GM19468 (cell line): ENCODE measurements around the gene DIABLO.
A peak's percentile ranks its signal among the peaks of the same experiment; 100 is the strongest.
"Not testable (repeated sequence)": the region's sequence is repeated elsewhere in the genome, so short reads cannot be mapped to it uniquely, and the experiment has no call there.

ENCODE experiments used
- ATAC-seq: cut with Tn5 transposase; IDR thresholded peaks from one replicate; pipeline ENCODE4 v1.9.1; 2021; ENCODE audit warnings: mild to moderate bottlenecking, moderate library complexity, moderate number of reproducible peaks; ENCODE audit not compliant: unreplicated experiment; ENCODE audit errors: extremely low read depth

DIABLO gene

DNA sequence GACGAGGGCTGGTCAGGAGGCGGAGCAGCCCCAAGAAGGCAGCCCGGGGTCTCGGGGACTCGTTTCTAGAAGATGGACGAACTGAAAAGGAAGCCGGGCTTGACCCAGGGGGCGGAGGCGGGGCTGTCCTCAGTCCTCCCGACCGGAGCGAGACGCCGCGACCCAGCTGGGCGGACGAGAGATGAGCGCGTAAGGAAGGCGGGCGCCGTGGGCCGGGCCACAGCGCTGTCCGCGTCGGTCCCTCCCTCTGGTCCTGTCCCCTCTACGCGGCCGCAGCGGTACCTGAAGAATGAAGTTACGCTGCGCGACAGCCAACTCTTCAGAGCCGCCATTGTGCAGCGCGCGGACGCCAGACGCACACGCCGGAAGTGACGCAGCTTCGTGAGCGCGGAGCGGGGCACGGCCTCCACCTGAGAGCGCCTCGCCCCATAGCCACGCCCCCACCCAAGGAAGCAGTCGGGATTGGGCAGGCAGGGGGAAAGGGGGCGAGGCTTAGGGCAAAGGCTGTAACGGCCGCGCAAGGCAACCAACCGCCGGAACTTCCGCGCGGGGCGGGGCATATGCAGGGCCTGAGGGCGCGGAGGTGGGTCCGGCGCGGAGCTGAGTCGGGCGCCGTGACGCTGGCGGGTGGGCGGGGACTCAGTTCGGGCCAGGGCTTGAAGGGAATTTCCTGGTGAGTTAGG is at the start of gene DIABLO:
Gene DIABLO, minus strand, starts transcription at position 370 of the 683 bp plus-strand sequence. Its CDS starts 38 bp downstream, at position 332.
- peak; percentile 92 for ATAC-seq

DNA sequence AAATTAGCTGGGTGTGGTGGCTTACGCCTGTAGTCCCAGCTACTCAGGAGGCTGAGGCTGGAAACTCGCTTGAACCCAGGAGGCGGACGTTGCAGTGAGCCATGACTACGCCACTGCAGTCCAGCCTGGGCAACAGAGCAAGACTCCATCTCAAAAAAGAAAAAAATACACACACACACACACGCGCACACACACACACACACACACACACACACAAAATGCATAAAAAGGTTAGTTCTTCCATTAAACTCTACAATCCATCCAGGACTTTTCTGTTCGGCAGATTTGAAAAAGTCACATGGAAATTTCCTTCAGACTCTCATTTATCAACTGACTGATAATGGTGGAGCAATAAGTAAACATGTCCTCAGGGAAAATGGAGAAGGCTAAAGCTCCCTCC is 49.6 kb upstream of the DIABLO start:
- no peak for ATAC-seq

DNA sequence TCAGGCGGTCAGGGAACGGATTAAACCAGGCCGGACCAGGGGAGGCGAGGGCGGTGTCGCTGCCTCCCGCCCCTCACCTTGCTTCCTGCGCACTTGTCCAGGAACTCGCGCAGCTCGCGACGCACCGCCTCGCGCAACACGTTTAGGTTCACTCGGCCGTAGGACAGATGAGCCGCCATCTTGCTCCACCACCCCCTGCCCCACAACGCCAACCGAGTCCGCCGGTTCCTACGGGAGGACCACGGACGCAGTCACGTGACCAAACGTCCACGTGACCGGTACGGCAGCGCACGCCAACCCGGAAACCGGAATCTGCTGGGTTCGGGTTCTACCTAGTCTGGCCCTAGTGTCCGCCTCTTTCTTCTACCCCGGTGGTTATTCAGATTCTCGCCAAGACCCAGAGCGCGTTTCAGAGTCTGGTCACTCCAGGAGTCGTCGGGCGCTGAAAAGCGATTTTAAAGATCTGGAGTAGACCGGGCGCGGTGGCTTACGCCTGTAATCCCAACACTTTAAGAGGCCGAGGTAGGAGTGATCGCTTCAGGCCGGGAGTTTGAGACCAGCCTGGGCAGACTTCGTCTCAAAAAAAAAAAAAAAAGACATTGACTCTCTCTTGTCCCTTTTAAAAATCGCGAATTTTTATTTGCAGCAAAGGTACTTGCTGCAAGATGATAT is 40.5 kb upstream of the DIABLO start, which contains the start of gene VPS33A:
Gene VPS33A, minus strand, starts transcription at position 265 of the 672 bp plus-strand sequence. Its CDS starts 86 bp downstream, at position 179.
- ATAC-seq = peak; percentile 73

DNA sequence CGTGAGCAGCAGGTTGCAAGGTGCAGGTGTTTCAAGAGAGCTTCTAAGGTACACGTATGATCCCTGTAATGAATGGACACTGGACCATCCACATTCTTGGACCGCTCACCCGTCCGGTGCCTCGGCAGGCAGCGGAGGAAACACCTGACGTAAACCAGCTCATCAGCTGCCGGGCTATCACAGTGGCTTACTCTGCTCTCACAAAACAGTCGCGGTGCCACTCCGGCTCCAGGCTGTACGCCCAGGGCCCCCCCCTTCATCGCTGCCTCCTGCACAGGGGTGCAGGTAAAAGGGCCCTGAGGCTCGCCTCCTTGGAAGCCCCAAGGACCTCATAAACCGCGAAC is 40.0 kb upstream of the DIABLO start:
- no peak for ATAC-seq

DNA sequence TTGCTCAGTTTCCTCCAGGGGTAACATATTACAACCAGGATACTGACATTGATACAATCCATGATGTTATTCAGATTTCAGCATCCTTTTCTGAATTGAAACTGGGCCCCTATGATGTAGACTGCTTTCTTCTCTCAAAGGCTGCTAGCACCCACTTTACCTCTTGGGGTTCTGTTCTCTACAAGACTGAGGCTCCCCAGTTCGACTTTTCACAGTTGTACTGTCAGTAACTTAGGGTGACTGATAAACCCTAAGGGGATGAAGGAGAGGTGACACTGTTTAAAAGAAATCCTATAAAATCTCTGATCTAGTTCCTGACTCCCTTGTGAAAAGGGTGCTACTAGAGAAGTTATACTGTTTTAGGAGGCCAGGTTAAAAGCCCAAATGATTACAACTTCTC is 39.6 kb upstream of the DIABLO start:
- no peak for ATAC-seq

DNA sequence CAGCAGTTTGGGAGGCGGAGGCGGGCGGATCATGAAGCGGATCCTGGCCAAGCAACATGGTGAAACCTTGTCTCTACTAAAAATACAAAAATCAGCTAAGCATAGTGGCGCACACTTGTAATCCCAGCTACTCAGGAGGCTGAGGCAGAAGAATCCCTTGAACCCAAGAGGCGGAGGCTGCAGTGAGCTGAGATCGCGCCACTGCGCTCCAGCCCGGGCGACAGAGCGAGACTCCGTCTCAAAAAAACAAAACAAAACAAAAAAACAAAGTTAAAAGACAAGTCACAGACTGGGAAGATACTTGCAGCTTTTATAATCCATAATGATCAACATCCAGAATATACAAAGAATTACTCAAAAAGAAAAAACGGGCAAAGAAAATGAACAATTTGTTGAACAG is 34.9 kb upstream of the DIABLO start:
- ATAC-seq = not testable (repeated sequence)

DNA sequence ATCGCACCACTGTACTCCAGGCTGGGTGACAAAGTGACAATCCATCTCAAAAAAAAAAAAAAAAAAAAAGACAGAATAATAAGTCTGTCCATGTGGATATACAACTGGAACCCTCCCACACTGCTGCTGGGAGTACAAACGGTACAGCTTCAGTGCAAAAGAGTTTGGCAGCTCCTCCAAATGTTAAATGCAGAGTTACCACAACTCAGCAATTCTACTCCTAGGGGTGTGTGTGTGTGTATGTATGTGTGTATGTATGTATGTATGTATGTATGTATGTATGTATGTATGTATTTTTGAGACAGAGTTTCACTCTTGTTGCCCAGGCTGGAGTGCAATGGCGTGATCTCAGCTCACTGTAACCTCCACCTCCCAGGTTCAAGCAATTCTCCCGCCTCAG is 33.1 kb upstream of the DIABLO start:
- ATAC-seq = not testable (repeated sequence)

DNA sequence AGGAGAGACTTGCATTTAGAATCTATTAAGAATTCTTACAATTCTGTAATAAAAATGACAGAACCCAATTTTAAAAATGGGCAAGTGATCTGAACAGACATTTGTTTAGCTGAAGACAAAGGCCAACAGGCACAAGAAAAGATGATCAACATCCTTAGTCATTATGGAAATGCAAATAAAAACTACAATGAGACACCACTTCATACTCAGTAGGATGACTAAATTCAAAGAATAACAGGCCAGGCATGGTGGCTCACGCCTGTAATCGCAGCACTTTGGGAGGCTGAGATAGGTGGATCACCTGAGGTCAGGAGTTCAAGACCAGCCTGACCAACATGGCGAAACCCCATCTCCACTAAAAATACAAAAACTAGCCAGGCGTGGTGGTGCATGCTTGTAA is 32.6 kb upstream of the DIABLO start:
- ATAC-seq = not testable (repeated sequence)

DNA sequence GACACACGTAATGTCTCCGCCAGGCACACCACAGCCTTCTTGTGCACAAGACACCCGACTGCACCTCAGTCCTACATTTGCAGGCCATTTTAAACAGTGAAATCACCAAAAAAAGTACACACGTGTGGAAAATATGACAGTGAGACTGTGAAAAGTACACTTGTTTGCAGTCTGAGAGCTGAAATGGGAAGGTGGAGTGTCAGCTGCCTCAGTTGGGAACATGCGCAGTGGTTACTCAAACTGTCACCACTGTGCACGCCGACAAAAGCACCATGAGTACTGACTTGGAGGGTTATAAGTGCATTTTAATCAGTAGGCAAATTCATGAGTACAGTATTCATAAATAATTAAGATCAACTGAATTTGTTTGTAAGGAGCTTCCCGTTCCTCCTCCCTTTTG is 24.7 kb upstream of the DIABLO start:
- ATAC-seq = no peak

DNA sequence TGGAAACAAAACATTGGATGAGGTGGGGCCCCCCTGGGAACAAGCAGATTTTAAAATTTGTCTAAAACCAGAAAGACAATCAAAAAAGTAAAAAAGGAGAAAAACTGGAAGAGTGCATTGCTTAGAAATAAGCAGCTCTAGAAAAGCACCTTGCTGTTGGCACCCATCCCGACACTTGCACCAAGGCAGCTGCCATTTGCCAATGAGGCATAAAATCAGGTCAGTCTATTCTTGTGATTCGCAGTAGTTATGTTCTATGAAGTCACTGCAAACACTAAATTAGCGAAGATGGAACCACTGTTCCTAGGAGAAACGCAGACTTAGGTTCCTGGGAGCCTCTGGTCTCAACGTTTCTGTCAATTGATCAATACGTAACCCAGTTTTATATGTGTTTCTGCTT is 24.2 kb upstream of the DIABLO start:
- ATAC-seq = no peak

DNA sequence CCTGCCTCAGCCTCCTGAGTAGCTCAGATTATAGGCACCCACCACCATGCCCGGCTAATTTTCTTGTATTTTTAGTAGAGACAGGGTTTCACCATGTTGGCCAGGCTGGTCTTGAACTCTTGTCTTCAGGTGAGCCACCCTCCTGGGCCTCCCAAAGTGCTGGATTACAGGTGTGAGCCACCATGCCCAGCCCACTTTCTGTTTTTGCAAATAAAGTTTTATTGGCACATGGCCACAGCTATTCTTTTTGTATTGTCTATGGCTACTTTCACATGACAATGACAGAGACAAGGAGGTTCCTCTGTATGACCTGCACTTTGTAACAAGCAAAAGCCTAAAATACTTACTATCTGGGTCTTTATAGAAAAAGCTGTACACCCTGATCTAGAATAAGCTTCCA is 19.7 kb upstream of the DIABLO start:
- no peak for ATAC-seq

DNA sequence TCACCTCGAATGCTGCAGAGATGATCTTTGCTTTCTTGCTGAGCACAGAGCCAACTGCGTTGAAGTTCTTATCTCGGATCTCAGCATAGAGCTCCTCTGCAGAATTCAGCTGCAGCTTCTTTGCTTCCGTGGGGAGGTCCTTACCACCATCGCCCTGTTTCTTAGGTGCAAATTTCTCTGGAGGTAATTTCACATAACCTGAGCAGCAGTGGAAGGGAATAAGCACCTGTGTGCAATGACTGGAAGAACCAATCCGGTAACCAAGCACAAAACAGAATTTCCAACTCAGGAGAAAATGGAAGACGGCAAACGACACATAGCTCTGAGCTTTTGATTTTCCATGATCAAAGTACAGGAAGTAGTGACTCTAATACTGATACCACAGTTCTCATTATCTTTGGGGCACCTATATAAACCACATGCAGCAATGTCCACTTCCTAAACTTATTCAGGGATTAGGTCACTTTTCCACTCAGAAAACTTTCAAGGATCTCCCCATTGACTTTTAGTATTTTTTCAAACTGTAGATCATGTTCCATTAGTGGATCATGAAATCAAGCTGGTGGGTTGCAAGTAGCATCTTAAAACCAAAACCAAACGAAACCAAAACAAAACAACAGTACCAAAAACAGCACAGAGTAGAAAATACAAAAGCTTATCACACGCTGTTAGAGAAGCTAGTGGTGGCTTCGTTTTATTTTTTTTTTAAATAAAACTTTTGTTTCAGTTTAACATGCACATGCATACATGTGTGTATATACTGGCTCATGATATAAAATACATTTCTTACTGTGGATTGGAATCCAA is 18.9 kb upstream of the DIABLO start:
- no peak for ATAC-seq

DNA sequence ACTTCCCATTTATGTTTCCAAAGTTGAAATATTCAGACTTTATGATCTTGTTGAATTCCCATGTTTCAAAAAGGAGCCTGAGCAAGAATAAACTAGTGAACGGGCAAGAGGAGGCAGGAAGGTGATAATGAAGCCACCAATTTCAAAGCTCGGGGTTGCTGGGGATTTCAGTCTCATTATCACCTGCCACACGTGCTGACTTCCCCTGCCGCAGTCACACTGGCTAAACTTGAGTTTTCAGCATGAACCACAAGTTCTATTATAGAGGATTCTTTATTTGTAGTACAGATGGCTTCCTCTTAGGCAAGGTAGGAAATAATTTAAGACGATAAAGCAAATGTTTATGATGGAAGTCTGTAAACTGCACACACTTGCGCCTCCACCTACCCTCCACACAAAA is 18.1 kb upstream of the DIABLO start:
- no peak for ATAC-seq

DNA sequence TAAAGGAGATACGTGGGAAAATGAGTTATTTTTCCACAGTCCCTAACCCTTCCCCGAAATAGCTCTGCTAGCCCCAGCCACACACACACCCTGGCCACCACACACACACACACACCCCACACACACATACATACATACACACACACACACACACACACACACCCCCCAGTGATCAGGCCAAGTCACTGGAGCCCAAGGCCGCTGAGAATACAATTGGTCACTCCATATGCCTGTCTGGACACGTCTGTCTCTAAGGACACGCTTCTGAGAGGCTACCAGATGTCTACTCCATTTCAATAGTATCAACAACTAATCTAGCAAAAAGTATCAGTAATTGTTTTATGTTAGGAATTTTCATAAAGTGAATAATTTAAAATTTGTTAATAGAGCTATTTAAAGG is 13.0 kb upstream of the DIABLO start:
- ATAC-seq = no peak

DNA sequence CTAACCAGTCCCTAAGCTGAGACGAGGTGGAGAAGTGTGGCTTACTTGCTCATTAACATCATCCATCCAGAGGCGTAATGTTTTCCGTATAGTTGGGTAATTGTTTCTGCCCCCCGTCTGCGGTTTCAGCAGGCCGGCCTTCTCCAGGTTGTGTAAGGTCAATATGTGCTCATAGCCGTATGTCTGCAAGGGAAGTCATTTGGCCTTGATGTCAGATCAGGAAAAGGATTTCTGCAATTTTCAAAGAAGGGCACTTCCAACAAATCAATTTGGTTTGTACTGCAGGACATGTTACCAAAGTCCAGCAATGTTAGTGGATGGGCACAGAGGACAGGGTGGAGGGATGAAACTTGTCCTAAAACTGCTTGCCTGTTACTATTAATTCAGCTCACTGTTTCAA is 9.9 kb upstream of the DIABLO start:
- no peak for ATAC-seq

DNA sequence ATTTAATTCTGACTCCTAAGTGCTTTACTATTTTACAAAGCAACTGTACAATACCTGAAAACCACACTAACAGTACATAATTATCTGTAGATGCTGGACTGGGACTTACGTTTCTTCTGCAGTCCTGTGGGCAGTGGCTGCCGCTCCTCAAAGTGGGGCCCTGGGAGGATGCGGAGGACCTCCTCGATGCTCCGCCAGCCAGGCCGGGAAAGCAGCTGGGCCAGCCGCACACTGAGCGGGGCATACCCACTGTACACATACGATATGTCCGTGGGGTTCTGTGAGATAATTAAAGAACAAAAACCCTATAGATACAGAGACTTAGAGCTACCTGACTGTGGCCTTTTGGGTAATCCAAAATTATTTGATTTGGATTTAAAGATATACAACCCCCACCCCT is 6.8 kb upstream of the DIABLO start:
- no peak for ATAC-seq

DNA sequence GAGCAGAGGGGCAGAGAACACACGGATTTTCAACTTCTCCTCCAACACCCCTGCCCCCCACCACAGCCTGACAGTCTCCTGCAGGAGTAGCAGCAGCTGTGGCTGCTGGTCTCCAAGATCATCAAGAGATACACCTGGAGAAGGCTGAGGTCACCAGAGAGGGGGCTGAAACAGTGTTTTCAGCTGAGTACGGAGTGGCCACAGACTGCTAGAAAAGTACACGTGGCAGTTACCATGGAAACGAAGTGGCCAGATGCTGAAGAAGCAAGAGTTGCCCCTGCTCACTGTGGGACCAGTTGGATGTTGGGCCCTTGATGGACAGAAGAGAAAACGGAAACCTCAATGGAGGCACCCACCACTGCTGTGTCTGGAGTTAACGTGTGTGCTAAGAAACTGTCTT is 4.9 kb upstream of the DIABLO start:
- ATAC-seq = no peak

DNA sequence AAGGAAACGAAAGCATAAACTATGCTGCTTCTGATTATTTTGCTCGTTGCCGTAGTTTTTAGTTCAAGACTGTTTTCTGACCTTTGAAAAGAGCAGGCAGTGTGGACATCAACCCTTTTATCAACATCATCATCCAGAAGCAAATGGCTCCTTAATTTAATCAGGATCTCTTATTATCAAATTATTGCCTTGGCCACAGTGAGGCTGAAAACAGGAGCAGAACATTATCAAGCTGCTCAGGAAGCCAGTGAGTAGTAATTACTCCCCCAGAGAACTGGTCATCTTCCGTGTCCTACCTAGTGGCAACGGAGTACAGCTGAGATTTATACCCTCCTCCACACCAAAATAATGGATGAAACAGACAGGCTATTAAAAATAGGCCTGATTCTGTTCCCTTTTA is 2.2 kb upstream of the DIABLO start:
- ATAC-seq = no peak

DNA sequence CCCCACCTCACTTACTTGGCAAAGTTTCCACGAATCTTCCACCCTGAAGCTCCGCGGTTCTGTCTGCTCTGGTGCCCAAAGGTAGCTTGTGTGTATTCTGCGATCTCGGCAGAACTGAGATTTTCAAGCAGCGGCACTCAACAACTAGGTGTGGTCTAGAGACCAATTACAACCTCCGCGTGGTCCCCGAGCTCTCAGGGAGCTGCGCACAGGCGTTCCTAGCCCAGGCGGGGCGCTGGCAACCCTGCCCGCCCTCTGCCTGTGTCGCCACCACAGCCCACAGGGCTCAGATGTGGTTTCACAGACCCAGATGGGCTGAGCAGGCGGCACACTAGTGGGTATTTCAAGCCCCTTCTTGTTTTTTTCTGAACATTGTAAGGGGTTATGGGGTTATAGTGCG is 1.5 kb upstream of the DIABLO start:
- ATAC-seq = no peak

DNA sequence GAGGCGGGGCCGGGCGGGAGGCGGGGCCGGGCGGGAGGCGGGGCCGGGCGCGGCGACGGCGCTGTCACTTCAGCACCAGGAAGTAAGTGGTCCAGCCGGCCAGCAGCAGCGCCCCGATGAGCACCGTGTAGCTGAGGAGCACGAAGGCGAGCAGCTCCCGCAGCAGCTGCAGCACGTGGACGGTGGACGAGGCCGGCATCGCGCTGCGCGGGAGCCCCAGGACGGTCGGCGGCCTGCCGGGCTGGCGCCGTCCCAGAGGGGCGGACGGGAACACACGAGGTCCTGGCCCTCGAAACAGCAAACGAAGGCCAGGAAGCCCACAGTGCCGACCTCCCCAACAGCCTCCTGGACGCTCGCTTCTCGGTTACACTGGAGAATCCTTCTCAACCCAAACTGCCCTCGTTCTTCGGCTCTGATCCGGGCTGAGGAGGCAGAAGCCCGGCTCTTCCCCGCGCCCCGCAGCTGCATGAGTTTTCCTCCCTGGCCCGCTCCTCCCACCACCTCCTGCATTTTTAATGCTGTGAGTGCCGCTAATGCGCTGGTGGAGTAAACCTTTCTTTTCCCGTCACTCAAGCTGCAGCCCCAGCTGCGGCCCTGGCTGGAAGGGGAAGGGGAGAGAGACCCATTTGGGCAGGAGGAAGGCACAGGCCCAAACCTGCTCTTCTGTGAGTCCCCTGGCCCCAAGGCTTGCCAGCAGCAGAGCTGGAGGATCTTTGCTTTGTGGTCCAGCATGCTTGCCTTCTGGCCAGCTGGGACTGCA is 694 bp upstream of the DIABLO start:
- ATAC-seq = no peak

DNA sequence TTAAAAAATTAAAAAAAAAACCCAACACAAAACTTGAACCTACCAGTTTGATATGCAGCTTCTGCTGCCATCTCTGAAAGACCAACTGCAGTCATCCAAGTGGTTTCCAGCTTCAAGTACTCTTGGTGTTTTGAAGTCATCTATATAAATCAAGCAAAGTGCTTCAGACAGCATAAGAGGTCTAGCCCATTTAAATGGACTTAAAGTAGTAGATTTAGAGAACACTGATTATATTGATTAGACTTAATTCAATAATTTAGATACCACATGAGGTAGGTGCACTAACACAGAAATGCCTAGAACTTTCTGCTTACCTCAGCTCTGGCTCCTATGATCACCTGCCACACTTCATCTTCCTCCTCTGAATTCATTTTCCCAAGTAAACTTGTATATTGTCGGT is 9.4 kb downstream of the DIABLO start:
- ATAC-seq = no peak
